Measurements from ENCODE around the gene IL21R.

The IL21R gene

DNA sequence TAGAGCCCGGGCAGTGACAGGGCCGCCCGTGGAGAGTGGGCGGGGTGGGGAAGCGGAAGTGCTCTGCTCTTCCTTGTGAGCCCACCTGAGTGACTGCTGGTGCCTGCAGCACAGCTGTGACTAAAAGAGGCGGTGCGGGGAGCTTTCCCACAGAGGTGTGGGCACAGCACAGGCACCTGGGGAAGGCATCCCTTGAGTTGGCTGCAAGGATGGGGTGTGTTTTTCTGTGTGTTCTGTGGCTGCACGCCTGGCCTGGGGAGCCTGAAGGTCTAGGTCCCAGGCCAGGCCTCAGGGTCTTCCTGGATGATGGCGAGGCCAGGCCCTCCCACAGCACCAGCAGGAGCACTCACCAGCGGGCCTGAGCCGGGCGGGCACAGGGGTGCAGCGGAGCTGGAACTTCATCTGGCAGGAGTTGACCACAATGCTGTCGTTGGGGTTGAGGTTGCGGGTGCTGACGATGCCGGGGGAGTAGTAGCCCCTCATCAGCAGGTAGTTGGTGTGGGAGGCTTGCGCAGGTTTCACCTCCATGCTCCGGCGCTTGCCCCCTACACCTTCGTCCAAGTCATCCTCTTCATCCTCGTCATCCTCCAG lies 67.1 kb downstream of the IL21R start:
- DNase-seq, result no peak

GRCh38 chr16:27470567-27471431 lies 68.8 kb downstream of the IL21R start:
- DNase-seq, result no peak

DNA sequence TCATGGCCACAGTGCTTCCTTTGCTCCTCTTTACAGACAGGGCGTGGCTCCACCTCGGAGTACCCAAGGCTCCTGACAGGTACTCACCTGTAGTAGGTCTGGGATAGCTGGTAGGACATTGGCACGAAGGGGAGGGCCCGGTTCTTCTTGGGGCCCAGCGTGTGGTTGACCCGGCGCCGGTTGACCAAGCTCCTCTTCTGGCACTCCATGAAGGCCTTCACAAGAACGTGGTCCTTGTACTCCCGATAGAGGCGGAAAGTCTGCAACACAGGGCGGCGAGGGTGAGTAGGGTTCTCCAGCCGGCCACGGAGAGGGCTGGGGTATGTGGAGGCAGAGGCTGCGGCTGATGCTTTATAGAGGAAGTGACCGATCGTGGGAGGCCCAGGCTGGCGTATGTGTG lies 69.7 kb downstream of the IL21R start:
- DNase-seq, result no peak

DNA sequence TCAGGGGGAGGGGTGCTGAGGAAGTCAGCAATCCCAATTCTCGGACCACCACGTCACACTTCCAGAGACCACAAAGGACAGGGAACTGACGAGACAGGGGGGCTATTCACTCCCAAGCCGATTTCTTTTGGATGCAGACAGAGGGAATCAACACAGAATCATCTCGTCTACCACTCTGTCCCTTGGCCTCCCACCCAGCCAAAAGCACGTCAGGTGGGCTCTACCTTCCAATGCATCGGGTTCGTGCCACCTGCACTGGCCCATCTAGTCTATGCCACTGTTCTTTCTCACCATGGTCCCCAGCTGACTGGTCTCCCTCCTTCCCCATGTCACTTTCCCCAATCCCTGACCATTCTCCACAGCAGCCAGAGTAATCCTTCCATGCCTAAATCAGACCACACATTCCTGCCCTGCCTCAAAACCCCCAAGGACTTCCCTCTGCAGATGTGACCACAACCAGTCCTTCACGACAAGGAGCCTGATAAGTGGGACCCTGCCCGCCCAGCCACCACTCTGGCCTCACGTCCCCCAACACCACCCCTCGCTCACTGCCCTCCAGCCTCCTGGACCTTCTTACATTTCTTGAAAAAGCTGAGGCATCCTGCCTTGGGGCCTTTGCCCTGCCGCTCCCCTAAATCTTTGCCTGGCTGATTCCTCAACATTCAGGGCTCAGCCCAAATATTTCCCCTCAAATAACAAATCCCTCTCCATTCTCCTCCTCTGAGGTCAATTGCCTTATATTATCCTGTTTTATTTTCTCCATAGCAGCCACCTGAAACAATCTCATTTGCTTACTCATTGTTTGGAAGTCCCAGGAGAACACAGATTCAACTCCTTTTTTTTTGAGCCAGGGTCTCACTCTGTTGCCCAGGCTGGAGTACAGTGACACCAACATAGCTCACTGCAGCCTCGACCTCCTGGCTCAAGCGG lies 70.4 kb downstream of the IL21R start:
- DNase-seq, result no peak

GRCh38 chr16:27473101-27473900 lies 71.3 kb downstream of the IL21R start:
- no peak for DNase-seq

DNA sequence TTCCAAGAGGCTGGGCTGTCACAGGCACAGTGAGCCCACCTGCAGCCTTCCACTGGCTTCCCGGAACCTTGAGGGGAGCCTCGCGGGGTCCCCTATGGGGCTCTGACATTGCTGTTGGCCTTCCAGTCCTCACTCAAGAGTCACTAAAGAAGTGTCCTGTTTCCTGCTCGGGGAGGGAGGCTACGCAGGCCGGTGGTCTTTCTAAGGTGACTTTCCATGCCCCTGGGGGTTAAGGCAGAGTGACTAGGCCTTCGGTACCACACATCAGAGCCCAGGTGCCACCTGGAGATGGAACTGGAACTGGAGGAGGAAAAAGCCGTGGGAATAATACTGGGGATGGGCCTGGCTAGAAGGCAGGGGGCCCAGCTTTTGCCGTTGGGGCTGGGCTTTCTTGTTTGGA lies 72.1 kb downstream of the IL21R start:
- no peak for DNase-seq

GRCh38 chr16:27474921-27475320 lies 72.9 kb downstream of the IL21R start:
- DNase-seq, result no peak

GRCh38 chr16:27475561-27475960 lies 73.6 kb downstream of the IL21R start:
- DNase-seq, result no peak

GRCh38 chr16:27476240-27476639 lies 74.3 kb downstream of the IL21R start:
- DNase-seq, result no peak

DNA sequence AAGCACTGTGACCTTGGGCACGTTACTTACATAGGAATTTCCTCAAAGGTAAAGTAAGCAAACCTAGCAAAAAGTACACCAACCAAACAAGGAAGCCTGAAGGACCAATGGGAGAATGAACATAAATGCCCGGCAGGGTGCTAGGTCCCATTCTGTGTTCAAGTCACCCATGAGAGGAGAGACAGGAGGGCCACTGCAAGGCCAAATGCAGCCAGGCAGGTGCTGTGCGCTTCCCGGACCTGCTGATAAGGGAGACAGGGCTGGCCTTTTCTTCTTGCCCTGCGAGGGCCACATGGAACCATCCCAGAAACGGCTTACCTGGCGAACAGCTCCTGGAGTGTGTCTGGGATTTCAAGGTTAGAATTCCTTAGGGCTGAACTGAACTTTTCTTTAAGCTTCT lies 78.8 kb downstream of the IL21R start:
- DNase-seq, result no peak

GRCh38 chr16:27481282-27481934 lies 79.4 kb downstream of the IL21R start:
- DNase-seq, result no peak

- no peak for DNase-seq
Observed at GRCh38 chr16:27482397-27483087, 80.6 kb downstream of the IL21R start.

DNA sequence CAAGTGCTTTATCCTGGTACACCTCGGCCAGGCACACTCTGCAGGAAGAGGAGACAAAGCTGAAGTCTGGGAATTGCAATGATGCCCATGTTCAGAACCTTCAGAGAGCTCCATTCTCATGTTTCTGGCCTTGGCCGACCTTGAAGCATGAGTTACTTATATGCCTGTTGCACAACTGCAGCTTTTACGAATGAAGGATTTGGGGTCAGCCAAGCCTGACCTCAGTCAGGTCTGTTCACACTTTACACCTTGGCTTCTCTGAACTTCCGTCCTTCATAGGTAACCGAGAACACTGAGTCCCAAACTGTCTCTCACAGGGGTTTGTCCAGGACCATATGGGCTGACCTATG lies 81.1 kb downstream of the IL21R start:
- DNase-seq, result no peak

- no peak for DNase-seq
Observed at GRCh38 chr16:27483624-27484023, 81.7 kb downstream of the IL21R start.

- no peak for DNase-seq
Observed at GRCh38 chr16:27485126-27485525, 83.2 kb downstream of the IL21R start.

- DNase-seq, result no peak
Observed at GRCh38 chr16:27485811-27486210, 83.8 kb downstream of the IL21R start.

DNA sequence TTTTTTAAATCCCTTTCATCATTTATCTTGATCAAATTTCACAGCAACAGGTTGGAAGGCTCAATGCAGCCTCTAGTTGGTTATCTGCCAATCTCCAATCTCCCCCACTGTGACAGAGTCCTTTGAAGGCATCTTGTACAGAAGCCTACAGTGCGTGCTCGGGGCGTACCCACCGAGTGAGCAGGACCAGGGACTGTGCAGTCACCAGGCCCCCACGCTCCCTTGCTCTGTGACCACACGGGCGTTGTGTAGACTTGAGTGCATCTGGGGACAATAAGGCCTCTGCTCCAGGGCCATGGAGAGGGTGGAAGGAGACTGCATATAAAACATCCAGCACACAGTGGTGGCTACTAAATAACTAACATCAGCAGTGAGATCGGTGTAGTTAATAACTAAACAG lies 84.4 kb downstream of the IL21R start:
- peak; percentile 63 for DNase-seq

- peak; percentile 41 for DNase-seq
Observed at GRCh38 chr16:27486760-27487159, 84.8 kb downstream of the IL21R start.

DNA sequence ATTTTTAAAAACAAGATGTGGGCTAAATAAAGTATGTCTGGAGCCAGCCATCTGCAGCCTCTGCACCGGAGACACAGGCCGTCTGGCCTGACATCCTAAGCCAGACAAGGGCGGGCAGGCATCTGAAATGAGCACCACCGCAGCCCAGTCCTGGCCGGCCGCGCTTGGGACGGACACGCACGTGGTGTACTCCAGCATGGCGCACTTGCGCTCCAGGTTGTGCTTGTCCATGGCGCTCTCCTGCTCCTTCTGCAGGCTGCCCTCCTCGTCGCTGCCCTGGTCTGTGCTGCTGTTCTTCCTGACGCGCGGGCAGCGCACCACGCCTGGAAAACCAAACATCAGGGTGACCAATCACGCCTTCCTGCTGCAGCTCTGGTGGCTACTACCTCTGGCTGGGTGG lies 87.4 kb downstream of the IL21R start:
- no peak for DNase-seq

- DNase-seq, result peak; percentile 89
Observed at GRCh38 chr16:27489906-27490305, 87.9 kb downstream of the IL21R start.

GRCh38 chr16:27491894-27492587 lies 90.1 kb downstream of the IL21R start:
- no peak for DNase-seq

All from NCI-H2171 treated with DMSO at 0.1 percent for 48 hours (cell line).